Activated CD8-positive, alpha-beta memory T cell treated with anti-CD3 and anti-CD28 coated beads, Interleukin-2, amount 50 U/mL, for 24 hours (primary cell): ENCODE results near the gene TBC1D1.
A peak's percentile ranks its signal among the peaks of the same experiment; 100 is the strongest.
"Not testable (repeated sequence)": the region's sequence is repeated elsewhere in the genome, so short reads cannot be mapped to it uniquely, and the experiment has no call there.

Experiments
- DNase-seq: peaks from one replicate; pipeline ENCODE4 v3.0.0-alpha.2; 2020; ENCODE audit errors: extremely low read depth

TBC1D1 gene

GRCh38 chr4:37964734-37965457, 74.0 kb downstream of the TBC1D1 start:
- DNase-seq: no peak

GRCh38 chr4:37966044-37966443, 75.2 kb downstream of the TBC1D1 start:
- DNase-seq: no peak

- DNase-seq: no peak
Observed at GRCh38 chr4:37967736-37968135, 76.9 kb downstream of the TBC1D1 start.

GRCh38 chr4:37968747-37969146, 77.9 kb downstream of the TBC1D1 start:
- DNase-seq: no peak

- peak; percentile 34 for DNase-seq
Observed at GRCh38 chr4:37970702-37971101, 79.8 kb downstream of the TBC1D1 start.

- DNase-seq: no peak
Observed at GRCh38 chr4:37971202-37971601, 80.3 kb downstream of the TBC1D1 start.

GRCh38 chr4:37973441-37973840, 82.6 kb downstream of the TBC1D1 start:
- DNase-seq: no peak

GRCh38 chr4:37975321-37975822, 84.5 kb downstream of the TBC1D1 start:
- DNase-seq: not testable (repeated sequence)

GRCh38 chr4:37976507-37976906, 85.6 kb downstream of the TBC1D1 start:
- no peak for DNase-seq

- DNase-seq: peak; percentile 29
Observed at GRCh38 chr4:37976991-37977470, 86.1 kb downstream of the TBC1D1 start.

GRCh38 chr4:37977471-37978247, 86.8 kb downstream of the TBC1D1 start:
- DNase-seq: peak; percentile 28

GRCh38 chr4:37978248-37978924, 87.5 kb downstream of the TBC1D1 start:
- no peak for DNase-seq

- no peak for DNase-seq
Observed at GRCh38 chr4:37980246-37980645, 89.4 kb downstream of the TBC1D1 start.

GRCh38 chr4:37981425-37981824, 90.5 kb downstream of the TBC1D1 start:
- no peak for DNase-seq

- DNase-seq: no peak
Observed at GRCh38 chr4:37981844-37982720, 91.2 kb downstream of the TBC1D1 start.

- DNase-seq: no peak
Observed at GRCh38 chr4:37982736-37983135, 91.9 kb downstream of the TBC1D1 start.

GRCh38 chr4:37983951-37984350, 93.1 kb downstream of the TBC1D1 start:
- no peak for DNase-seq

GRCh38 chr4:37985730-37986275, 94.9 kb downstream of the TBC1D1 start:
- DNase-seq: no peak

GRCh38 chr4:37988670-37989069, 97.8 kb downstream of the TBC1D1 start:
- no peak for DNase-seq

- no peak for DNase-seq
Observed at GRCh38 chr4:37989398-37990260, 98.7 kb downstream of the TBC1D1 start.
